ENCODE measurements around the gene PDE6C. TPM values are rescaled to one million over a fixed set of nuclear protein-coding genes. Genes with fewer than 3 reads are reported as not detected.

The PDE6C gene
- total RNA-seq, 2 donors from 2014 or later = not detected

DNA sequence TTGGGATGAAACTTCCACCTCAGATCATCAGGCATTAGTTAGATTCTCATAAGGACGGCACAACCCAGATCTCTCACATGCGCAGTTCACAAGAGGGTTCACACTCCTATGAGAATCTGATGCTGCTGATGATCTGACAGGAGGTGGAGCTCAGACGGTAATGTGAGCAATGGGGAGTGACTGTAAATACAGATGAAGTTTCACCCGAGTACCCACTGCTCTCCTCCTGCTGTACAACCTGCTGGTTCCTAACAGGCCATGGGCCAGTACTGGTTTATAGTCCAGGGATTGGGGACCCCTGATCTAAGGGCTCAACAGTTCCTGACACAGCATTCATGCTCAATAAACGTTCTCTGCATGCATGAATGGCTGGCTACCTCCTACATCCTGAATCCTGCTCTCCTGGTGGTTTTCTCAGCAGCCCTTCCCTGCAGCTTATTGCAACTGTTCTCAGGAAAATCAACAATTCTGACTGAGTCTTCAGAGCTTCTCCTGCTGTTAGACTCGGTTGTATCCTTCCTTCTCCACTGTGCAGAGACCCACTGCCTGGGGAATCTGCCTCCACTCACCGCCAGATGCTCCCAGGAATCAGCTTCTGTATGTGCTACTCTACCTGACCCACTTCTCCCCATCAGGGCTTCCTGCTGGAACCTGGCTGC lies 17.4 kb downstream of the PDE6C start:
- Mint-ChIP-seq H3K36me3 (ENCODE audit: low read depth) (no peaks in the 10 kb centered on the region), H3K27me3 (ENCODE audit: insufficient read depth) (peaks cover 8% of the 10 kb centered on the region), H3K9me3 (no peaks in the 10 kb centered on the region), H3K4me3 (no peak overlapping the region), H3K4me1 (peaks cover 17% of the 10 kb centered on the region), H3K27ac (no peak overlapping the region)
- WGBS, 2 experiments (ENCODE audit: insufficient coverage in 1 of 2, insufficient read length in 1 of 2) = 74 to 81% methylated on average over 5 to 7 of the region's 7 CpGs
- Histone ChIP-seq H3K4me1 (ENCODE audit: control insufficient read depth, insufficient read depth, low read length) (no peaks in the 10 kb centered on the region), H3K27ac (ENCODE audit: low read depth, low read length) (no peak overlapping the region), H3K4me3 (ENCODE audit: low read length) (no peak overlapping the region), H3K9me3 (ENCODE audit: control insufficient read depth, low read length) (no peaks in the 10 kb centered on the region), H3K27me3 (ENCODE audit: control insufficient read depth, insufficient read depth, low read length, poor library complexity, severe bottlenecking) (no peaks in the 10 kb centered on the region), H3K9ac (ENCODE audit: extremely low read depth, low read length, poor library complexity, severe bottlenecking) (no peak overlapping the region), H3K36me3 (ENCODE audit: control insufficient read depth, insufficient read depth, low read length) (no peaks in the 10 kb centered on the region)
- no peak for DNase-seq
- TF ChIP-seq, protein P1, sequence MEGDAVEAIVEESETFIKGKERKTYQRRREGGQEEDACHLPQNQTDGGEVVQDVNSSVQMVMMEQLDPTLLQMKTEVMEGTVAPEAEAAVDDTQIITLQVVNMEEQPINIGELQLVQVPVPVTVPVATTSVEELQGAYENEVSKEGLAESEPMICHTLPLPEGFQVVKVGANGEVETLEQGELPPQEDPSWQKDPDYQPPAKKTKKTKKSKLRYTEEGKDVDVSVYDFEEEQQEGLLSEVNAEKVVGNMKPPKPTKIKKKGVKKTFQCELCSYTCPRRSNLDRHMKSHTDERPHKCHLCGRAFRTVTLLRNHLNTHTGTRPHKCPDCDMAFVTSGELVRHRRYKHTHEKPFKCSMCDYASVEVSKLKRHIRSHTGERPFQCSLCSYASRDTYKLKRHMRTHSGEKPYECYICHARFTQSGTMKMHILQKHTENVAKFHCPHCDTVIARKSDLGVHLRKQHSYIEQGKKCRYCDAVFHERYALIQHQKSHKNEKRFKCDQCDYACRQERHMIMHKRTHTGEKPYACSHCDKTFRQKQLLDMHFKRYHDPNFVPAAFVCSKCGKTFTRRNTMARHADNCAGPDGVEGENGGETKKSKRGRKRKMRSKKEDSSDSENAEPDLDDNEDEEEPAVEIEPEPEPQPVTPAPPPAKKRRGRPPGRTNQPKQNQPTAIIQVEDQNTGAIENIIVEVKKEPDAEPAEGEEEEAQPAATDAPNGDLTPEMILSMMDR (conservative IDR thresholded peaks at IDR 0.05) = no peak

DNA sequence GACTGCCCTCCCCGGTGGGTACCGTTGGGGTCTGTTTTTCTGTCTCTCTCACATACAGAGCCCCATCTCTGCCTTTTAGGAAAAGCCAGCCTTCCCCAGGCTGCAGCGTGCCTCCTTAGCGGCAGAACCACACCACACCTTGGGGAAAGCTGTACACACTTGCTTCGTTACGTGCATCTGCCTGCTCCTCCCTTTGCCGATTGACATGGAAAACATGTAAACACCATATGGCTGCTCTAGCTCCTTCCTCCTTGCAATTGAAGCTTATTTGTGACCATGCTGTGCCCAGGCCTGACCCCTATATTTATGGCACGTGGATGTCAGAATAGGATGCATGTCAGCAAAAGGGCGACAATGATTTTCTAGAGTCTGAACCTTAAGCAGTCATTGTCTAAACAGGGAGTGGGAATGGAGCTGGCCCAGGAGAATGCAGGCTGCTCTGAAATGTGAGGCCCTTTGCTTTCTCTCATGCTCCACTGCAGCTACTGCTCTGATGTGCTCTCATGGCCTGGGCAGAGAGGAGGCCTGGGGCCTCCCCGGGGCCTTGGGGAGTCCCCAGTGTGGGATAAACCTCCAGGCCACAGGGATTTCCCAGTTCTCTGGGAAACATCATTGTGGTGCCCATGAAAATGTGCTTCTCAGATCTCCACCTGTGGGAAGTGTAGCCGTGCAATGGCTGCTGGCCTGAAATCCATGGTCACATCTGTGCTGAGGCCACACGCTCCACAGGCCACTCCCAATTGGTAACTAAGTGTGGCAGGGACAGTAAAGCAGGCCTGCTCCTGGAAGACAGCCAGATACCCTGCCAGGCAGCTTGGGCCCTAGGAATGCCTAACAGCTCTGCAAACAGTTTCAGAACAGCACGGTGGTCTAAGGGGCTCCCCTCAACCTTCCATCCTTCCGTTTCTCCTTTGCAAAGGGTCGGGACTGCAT lies 18.6 kb downstream of the PDE6C start:
- Histone ChIP-seq H3K27me3 (ENCODE audit: control insufficient read depth, insufficient read depth, low read length, poor library complexity, severe bottlenecking) (no peaks in the 10 kb centered on the region), H3K9me3 (ENCODE audit: control insufficient read depth, low read length) (no peaks in the 10 kb centered on the region), H3K4me3 (ENCODE audit: low read length) (no peak overlapping the region), H3K9ac (ENCODE audit: extremely low read depth, low read length, poor library complexity, severe bottlenecking) (no peak overlapping the region), H3K4me1 (ENCODE audit: control insufficient read depth, insufficient read depth, low read length) (no peaks in the 10 kb centered on the region), H3K27ac (ENCODE audit: low read depth, low read length) (no peak overlapping the region), H3K36me3 (ENCODE audit: control insufficient read depth, insufficient read depth, low read length) (no peaks in the 10 kb centered on the region)
- 91 to 92% methylated on average over 15 of the region's 15 CpGs for WGBS, 2 experiments (ENCODE audit: insufficient coverage in 1 of 2, insufficient read length in 1 of 2)
- Mint-ChIP-seq H3K27me3 (ENCODE audit: insufficient read depth) (peaks cover 7% of the 10 kb centered on the region), H3K9me3 (no peaks in the 10 kb centered on the region), H3K27ac (no peak overlapping the region), H3K4me3 (no peak overlapping the region), H3K36me3 (ENCODE audit: low read depth) (no peaks in the 10 kb centered on the region), H3K4me1 (peaks cover 17% of the 10 kb centered on the region)
- DNase-seq = no peak
- TF ChIP-seq, protein P1 (conservative IDR thresholded peaks at IDR 0.05) = no peak

GRCh38 chr10:93639791-93640190 lies 27.5 kb downstream of the PDE6C start:
- Mint-ChIP-seq H3K27me3 (ENCODE audit: insufficient read depth) (peaks cover 2% of the 10 kb centered on the region), H3K27ac (no peak overlapping the region), H3K4me1 (no peaks in the 10 kb centered on the region), H3K4me3 (no peak overlapping the region), H3K9me3 (no peaks in the 10 kb centered on the region), H3K36me3 (ENCODE audit: low read depth) (no peaks in the 10 kb centered on the region)
- H3K27me3 ChIP-seq (ENCODE audit: control insufficient read depth, insufficient read depth, low read length, poor library complexity, severe bottlenecking) = no peaks in the 10 kb centered on the region
- 88 to 93% methylated on average over 3 to 7 of the region's 7 CpGs for WGBS, 2 experiments (ENCODE audit: insufficient coverage in 1 of 2, insufficient read length in 1 of 2)
- H3K4me3 ChIP-seq (ENCODE audit: low read length) = no peak overlapping the region
- H3K9me3 ChIP-seq (ENCODE audit: control insufficient read depth, low read length) = no peaks in the 10 kb centered on the region
- TF ChIP-seq, protein P1 (conservative IDR thresholded peaks at IDR 0.05) = no peak
- H3K36me3 ChIP-seq (ENCODE audit: control insufficient read depth, insufficient read depth, low read length) = no peaks in the 10 kb centered on the region
- H3K9ac ChIP-seq (ENCODE audit: extremely low read depth, low read length, poor library complexity, severe bottlenecking) = no peak overlapping the region
- H3K27ac ChIP-seq (ENCODE audit: low read depth, low read length) = no peak overlapping the region
- H3K4me1 ChIP-seq (ENCODE audit: control insufficient read depth, insufficient read depth, low read length) = no peaks in the 10 kb centered on the region
- DNase-seq = no peak

Measured in endodermal cell (in vitro differentiated cells).